Stomach (tissue), 9 donors: ENCODE data around the gene CHST1. TPM values are rescaled to one million over a fixed set of nuclear protein-coding genes. Genes with fewer than 3 reads are reported as not detected.

Experiments used
- DNase-seq, 2 donors: peaks; one replicate each; pipeline versions ENCODE4 v3.0.0 to v3.0.0-alpha.2; 2013 to 2019
- H3K27ac ChIP-seq, 5 donors: fragments of 200-600 bp in 4 of 5; sonication (generic) in 4 of 5; one replicate each; pipeline ENCODE4 v1.5.1; 2013 to 2019; ENCODE audit warnings: mild to moderate bottlenecking in 1 of 5, moderate library complexity in 1 of 5
- H3K27me3 ChIP-seq, 3 donors: fragments of 200-600 bp; sonication (generic); one replicate each; pipeline ENCODE4 v1.5.1; 2017 to 2019; ENCODE audit warnings: mixed run types in 1 of 3
- H3K36me3 ChIP-seq, 4 donors: fragments of 200-600 bp; sonication (generic); 1 replicate in 3 of 4; 2 replicates in 1 of 4; pipeline ENCODE4 v1.5.1; 2016 to 2019
- H3K4me1 ChIP-seq, 4 donors: fragments of 200-600 bp; sonication (generic); one replicate each; pipeline ENCODE4 v1.5.1; 2016 to 2019
- H3K4me3 ChIP-seq, 4 donors: fragments of 200-600 bp; sonication (generic) in 3 of 4; one replicate each; pipeline ENCODE4 v1.5.1; 2016 to 2019; ENCODE audit warnings: mild to moderate bottlenecking in 1 of 4
- H3K9me3 ChIP-seq, 4 donors: fragments of 200-600 bp; sonication (generic); one replicate each; pipeline ENCODE4 v1.5.1; 2016 to 2019
- CTCF ChIP-seq, 7 experiments: fragments of 450-650 bp in 4 of 7; fragments of 200-600 bp in 3 of 7; sonication (generic) in 3 of 7; IDR thresholded peaks; one replicate each; pipeline ENCODE4 v1.5.1; 2016 to 2019; ENCODE audit warnings: antibody characterized with exemption in 7 of 7, control low read depth in 2 of 7, mild to moderate bottlenecking in 1 of 7
- EP300 ChIP-seq: sonication (generic); formaldehyde crosslinking; IDR thresholded peaks from one replicate; pipeline ENCODE4 v1.6.1; 2017; ENCODE audit warnings: antibody characterized with exemption
- POLR2A ChIP-seq, 4 donors: fragments of 450-650 bp; IDR thresholded peaks; one replicate each; pipeline ENCODE4 v1.6.1; 2016; ENCODE audit warnings: antibody characterized with exemption in 4 of 4, control low read depth in 2 of 4, mild to moderate bottlenecking in 1 of 4, moderate library complexity in 1 of 4
- POLR2AphosphoS5 ChIP-seq, 3 donors: sonication (generic); formaldehyde crosslinking; IDR thresholded peaks; one replicate each; pipeline ENCODE4 v1.6.1; 2016; ENCODE audit warnings: antibody characterized with exemption in 3 of 3
- WGBS, 5 donors: extraction: QIAGEN DNeasy Blood & Tissue Kit in 3 of 5; methylation state at CpG; one replicate each; pipeline versions ENCODE4 v1.1.5 to v1.1.7; 2013 to 2018; 5-methylcytosine and 5-hydroxymethylcytosine counted together
- intact Hi-C: fragments of 100-400 bp; cut with DNase I; formaldehyde crosslinking; loops from one replicate; pipeline ENCODE4 v1.15.1; 2023; ENCODE audit warnings: low total_unique reads
- polyA plus RNA-seq, 3 donors: library from polyadenylated mRNA; stranded (reverse); fragments of 200-250 nt; gene quantifications; one replicate each; pipeline ENCODE4 v1.2.3, GENCODE V29; 2013
- total RNA-seq, 5 donors: library from RNA; depleted of rRNA; stranded (reverse); fragments of >200 nt; gene quantifications; one replicate each; pipeline versions ENCODE4 v1.1.0 to v1.2.3, GENCODE V29; 2014 to 2016
- donor health status: healthy with polysubstance abuse.
- donor health status: Bipolar disorder and iron deficiency.
- donor health status: healthy.

The CHST1 gene
- total and polyA plus RNA-seq, 8 donors: 0.37 to 4.9 (median 1.7) TPM; not detected in 2

DNA sequence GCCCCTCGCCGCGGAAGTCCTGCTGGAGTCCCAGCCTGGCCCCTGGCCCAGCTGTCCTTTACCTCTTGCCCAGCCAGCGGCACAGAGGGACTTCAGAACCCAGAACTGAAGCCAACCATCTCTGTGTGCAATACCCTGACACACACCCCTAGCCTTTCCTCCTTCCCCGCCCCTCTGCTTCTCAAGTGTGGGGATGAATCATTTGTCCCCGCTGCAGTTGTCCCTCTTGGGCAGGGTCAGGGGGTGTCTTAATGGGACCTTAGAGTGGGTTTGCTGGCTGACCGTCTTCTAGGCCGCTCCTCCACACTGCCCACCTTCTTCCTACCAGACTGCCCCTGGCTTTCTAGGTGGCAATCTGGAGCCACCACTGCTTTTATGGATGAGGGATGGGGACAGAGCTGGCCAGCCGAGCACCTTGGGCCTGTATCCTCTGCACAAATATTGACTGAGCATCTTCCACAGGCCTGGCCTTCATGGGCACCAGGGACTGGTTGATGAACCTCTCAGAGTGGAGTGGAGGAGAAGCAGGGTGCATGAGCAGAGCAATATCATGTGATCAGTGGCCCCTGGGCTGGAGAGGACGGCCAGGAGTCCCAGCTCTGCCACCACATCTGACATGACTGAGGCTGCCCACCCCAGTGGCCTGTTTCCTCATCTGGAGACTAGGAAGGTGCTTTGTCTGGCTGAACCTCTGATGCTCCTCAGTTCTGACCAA, 668 bp upstream of the CHST1 start:
- 24 to 28% (median 26%) methylated on average over 8 to 10 of the region's 10 CpGs for WGBS, 5 donors
- peak overlapping the region; percentile 63 to 74 (median 67) for H3K4me3 ChIP-seq
- intact Hi-C loops: no loop called here
- no peak for DNase-seq
- H3K4me1 ChIP-seq: peaks cover 14 to 39% (median 28%) of the 10 kb centered on the region in 4 donors
- H3K9me3 ChIP-seq: no peaks in the 10 kb centered on the region
- H3K36me3 ChIP-seq: no peaks in the 10 kb centered on the region
- peaks cover 0 to 64% (median 52%) of the 10 kb centered on the region in 3 donors for H3K27me3 ChIP-seq
- peak overlapping the region in 3 of 5 donors; percentile 32 to 68 (median 44) for H3K27ac ChIP-seq
- TF ChIP-seq CTCF (IDR thresholded peaks at IDR 0.05): no peak
- no peak for TF ChIP-seq POLR2AphosphoS5 (IDR thresholded peaks at IDR 0.05)
- no peak for TF ChIP-seq POLR2A (IDR thresholded peaks at IDR 0.05)
- no peak for TF ChIP-seq EP300

DNA sequence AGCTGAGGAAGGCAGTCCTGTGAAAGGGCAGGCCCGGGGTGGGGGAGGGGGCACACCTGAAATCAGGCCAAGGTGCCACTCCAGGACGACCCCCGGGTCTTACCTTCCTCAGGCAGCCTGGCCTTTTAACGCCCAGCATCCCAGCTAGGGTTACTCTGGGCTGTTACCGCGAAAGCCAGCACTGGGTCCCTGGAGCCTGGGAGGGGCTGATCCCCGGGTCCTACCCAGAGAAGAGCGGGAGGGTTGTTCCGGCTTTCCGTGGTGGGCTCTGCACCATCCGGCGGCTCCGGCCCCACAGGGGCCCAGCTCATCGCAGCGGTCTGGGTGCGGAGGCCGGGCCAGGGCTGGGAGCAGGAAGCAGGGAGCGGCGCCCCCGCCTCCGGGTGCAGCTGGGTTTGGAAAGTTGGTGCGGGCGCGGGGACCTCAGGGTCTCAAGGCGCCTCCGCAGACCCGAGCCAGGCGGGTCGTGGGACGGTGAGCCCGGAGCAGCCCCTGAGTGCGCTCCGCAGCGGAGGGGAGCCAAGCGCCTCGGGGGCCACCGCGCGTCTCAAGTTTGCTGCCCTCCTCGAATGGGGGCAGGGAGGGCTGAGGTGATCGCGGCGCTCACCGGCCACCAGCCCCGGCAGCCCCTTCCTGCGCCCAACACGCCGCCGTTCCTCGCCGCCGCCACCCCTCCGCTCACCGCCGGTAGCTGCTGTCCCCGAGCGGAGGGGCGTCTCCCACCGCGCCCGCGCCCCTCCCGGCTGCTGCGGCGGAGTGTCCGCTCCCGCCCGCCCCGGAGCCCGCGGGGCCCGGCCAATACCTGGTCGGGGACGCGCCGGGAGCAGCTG, 831 bp downstream of the CHST1 start:
- Histone ChIP-seq H3K4me3 (peak overlapping the region; percentile 63 to 74 (median 67)), H3K27me3 (peaks cover 0 to 79% (median 64%) of the 10 kb centered on the region in 3 donors)
- intact Hi-C loops: no loop called here

GRCh38 chr11:45663486-45664375, 1.7 kb downstream of the CHST1 start:
- peak overlapping the region; percentile 63 to 74 (median 67) for H3K4me3 ChIP-seq
- WGBS, 5 donors: 31 to 58% (median 44%) methylated on average over 8 to 13 of the region's 13 CpGs
- no peaks in the 10 kb centered on the region for H3K36me3 ChIP-seq
- H3K4me1 ChIP-seq: peaks cover 14 to 50% (median 34%) of the 10 kb centered on the region in 4 donors
- no peaks in the 10 kb centered on the region for H3K9me3 ChIP-seq
- intact Hi-C loops: no loop called here
- H3K27me3 ChIP-seq: peaks cover 0 to 88% (median 73%) of the 10 kb centered on the region in 3 donors
- no peak overlapping the region for H3K27ac ChIP-seq
- DNase-seq: no peak
- no peak for TF ChIP-seq EP300
- TF ChIP-seq POLR2A (IDR thresholded peaks at IDR 0.05): no peak
- no peak for TF ChIP-seq CTCF (IDR thresholded peaks at IDR 0.05)
- no peak for TF ChIP-seq POLR2AphosphoS5 (IDR thresholded peaks at IDR 0.05)

More for the DNA sequence above, 831 bp downstream of the CHST1 start:
- Histone ChIP-seq H3K27ac (peak overlapping the region in 3 of 5 donors; percentile 39 to 68 (median 44)), H3K4me1 (peaks cover 14 to 41% (median 32%) of the 10 kb centered on the region in 4 donors), H3K36me3 (no peaks in the 10 kb centered on the region), H3K9me3 (no peaks in the 10 kb centered on the region)
- peak in 1 of 2 donors; percentile 57 for DNase-seq
- 1 to 4% (median 1%) methylated on average over 33 to 76 of the region's 76 CpGs for WGBS, 5 donors
- TF ChIP-seq POLR2AphosphoS5 (IDR thresholded peaks at IDR 0.05) (no peak), CTCF (IDR thresholded peaks at IDR 0.05) (no peak)
